SK-N-SH treated with all-trans-retinoic acid at 6 μM for 48 hours (cell line): ENCODE measurements around the gene CCR7.

Experiments used
- BACH2 ChIP-seq: fragments of 250-450 bp; sonication (Bioruptor Pico); IDR thresholded peaks from 2 replicates; pipeline ENCODE4 v1.9.0; 2021; ENCODE audit warnings: mild to moderate bottlenecking, borderline replicate concordance
- GLIS3 ChIP-seq: fragments of 250-450 bp; sonication (Bioruptor Pico); IDR thresholded peaks from 2 replicates; pipeline ENCODE4 v1.5.0; 2020; ENCODE audit warnings: mild to moderate bottlenecking, moderate library complexity
- ISL1 ChIP-seq: fragments of 250-450 bp; sonication (Bioruptor Pico); IDR thresholded peaks from 2 replicates; pipeline ENCODE4 v2.1.2; 2022; ENCODE audit warnings: mild to moderate bottlenecking, moderate library complexity
- PPARA ChIP-seq: fragments of 250-450 bp; sonication (Bioruptor Pico); IDR thresholded peaks from 2 replicates; pipeline ENCODE4 v1.5.0; 2020; ENCODE audit warnings: mild to moderate bottlenecking, borderline replicate concordance
- RARB ChIP-seq: fragments of 250-450 bp; sonication (Bioruptor Pico); IDR thresholded peaks from 2 replicates; pipeline ENCODE4 v1.8.0; 2021; ENCODE audit warnings: mild to moderate bottlenecking, moderate library complexity
- SNAI2 ChIP-seq: fragments of 250-450 bp; sonication (Bioruptor Pico); IDR thresholded peaks from 2 replicates; pipeline ENCODE4 v1.5.0; 2020; ENCODE audit warnings: mild to moderate bottlenecking, moderate library complexity
- ZFP3 ChIP-seq: fragments of 250-450 bp; sonication (Bioruptor Pico); IDR thresholded peaks from 2 replicates; pipeline ENCODE4 v1.5.0; 2020; ENCODE audit warnings: mild to moderate bottlenecking, moderate library complexity
- ZNF70 ChIP-seq: fragments of 450-650 bp; formaldehyde crosslinking; IDR thresholded peaks from 2 replicates; pipeline ENCODE4 v1.5.0; 2020; ENCODE audit warnings: mild to moderate bottlenecking, moderate library complexity
- TF ChIP-seq, protein P1 (sequence below): fragments of 250-450 bp; sonication (Bioruptor Pico); IDR thresholded peaks from 2 replicates; pipeline ENCODE4 v1.8.0; 2020; ENCODE audit warnings: mild to moderate bottlenecking, moderate library complexity, borderline replicate concordance

DNA sequence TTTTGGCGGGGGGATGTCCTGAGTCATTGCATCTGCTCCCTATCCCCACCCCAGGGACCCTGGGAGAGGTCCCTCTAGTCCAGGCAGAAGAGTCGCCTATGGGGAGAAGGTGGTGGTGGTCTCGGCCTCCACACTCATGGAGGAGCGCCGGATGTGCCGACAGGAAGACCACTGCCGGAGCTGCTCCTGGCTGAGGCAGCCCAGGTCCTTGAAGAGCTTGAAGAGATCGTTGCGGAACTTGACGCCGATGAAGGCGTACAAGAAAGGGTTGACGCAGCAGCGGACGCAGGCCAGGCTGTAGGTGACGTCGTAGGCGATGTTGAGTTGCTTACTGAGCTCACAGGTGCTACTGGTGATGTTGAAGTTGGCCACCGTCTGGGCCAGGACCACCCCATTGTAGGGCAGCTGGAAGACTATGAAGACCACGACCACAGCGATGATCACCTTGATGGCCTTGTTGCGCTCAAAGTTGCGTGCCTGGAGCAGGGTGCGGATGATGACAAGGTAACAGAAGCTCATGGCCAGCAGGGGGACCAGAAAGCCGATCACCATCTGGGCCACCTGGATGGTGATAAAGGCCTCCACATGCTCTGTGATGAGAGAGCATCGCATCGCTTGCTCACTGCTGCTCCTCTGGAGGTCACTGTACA lies 10.5 kb downstream of the CCR7 start:
- TF ChIP-seq ISL1: no peak
- TF ChIP-seq, protein P1, sequence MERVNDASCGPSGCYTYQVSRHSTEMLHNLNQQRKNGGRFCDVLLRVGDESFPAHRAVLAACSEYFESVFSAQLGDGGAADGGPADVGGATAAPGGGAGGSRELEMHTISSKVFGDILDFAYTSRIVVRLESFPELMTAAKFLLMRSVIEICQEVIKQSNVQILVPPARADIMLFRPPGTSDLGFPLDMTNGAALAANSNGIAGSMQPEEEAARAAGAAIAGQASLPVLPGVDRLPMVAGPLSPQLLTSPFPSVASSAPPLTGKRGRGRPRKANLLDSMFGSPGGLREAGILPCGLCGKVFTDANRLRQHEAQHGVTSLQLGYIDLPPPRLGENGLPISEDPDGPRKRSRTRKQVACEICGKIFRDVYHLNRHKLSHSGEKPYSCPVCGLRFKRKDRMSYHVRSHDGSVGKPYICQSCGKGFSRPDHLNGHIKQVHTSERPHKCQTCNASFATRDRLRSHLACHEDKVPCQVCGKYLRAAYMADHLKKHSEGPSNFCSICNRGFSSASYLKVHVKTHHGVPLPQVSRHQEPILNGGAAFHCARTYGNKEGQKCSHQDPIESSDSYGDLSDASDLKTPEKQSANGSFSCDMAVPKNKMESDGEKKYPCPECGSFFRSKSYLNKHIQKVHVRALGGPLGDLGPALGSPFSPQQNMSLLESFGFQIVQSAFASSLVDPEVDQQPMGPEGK (CRISPR knock-in tag): no peak
- TF ChIP-seq GLIS3 (CRISPR knock-in tag): no peak
- no peak for TF ChIP-seq ZFP3 (CRISPR knock-in tag)
- no peak for TF ChIP-seq PPARA
- no peak for TF ChIP-seq SNAI2 (CRISPR knock-in tag)
- no peak for TF ChIP-seq RARB
- TF ChIP-seq BACH2 (CRISPR knock-in tag): no peak
- TF ChIP-seq ZNF70: no peak
